HepG2 (cell line): Measurements from ENCODE around the gene PLA2G4F. TPM values are rescaled to one million over a fixed set of nuclear protein-coding genes. Genes with fewer than 3 reads are reported as not detected.
A peak's percentile ranks its signal among the peaks of the same experiment; 100 is the strongest.

Source experiments
- ATAC-seq: fragments of 200-7000 bp; cut with Tn5 transposase; 3 replicates; pipeline ENCODE4 v1.9.1; 2020; ENCODE audit warnings: mild to moderate bottlenecking, moderate library complexity
- BruUV-seq: library from RNA; stranded (reverse); fragments of 400-500 nt; replicated peaks from 2 replicates; lab custom pipeline; 2021; lab: Mats Ljungman, UMichigan
- CTCF ChIA-PET: fragments of 300-600 bp; formaldehyde crosslinking; extraction: SDS; loops from one replicate; lab custom pipeline; 2021; ENCODE audit warnings: low total read pairs, inconsistent platforms, low intra/inter-chr PET ratio; lab: Yijun Ruan, JAX
- POLR2A ChIA-PET: fragments of 350-600 bp; sonication (Branson Sonifier 250); formaldehyde crosslinking; loops from one replicate; lab custom pipeline; 2020; ENCODE audit warnings: antibody characterized with exemption, inconsistent platforms; lab: Yijun Ruan, JAX
- DNase-seq: peaks from one replicate; pipeline ENCODE4 v3.0.0-alpha.2; 2015; ENCODE audit warnings: low spot score
- FAIRE-seq: peaks from 3 replicates; lab custom pipeline; 2011; peaks lifted over from hg19 to GRCh38; lab: Jason Lieb, UNC
- H2AFZ ChIP-seq: one replicate; pipeline ENCODE4 v1.6.1; 2011; ENCODE audit warnings: low read length, inconsistent platforms
- H3K27ac ChIP-seq: fragments of 300-600 bp; 3 replicates; pipeline ENCODE4 v1.8.0; 2011; ENCODE audit warnings: mixed run types, mild to moderate bottlenecking, mixed read lengths, low read length, inconsistent platforms; ENCODE audit not compliant: insufficient read depth; ENCODE audit errors: extremely low read length
- H3K27me3 ChIP-seq, 2 experiments: fragments of 200-600 bp in 1 of 2; 2 replicates in 1 of 2; 3 replicates in 1 of 2; pipeline versions ENCODE4 v1.6.0 to v1.8.0; 2011; ENCODE audit warnings: low read length in 2 of 2, mild to moderate bottlenecking in 2 of 2, moderate library complexity in 2 of 2, inconsistent platforms in 1 of 2; ENCODE audit not compliant: insufficient read depth in 2 of 2, control insufficient read depth in 1 of 2
- H3K36me3 ChIP-seq, 2 experiments: fragments of 200-600 bp in 1 of 2; replicated peaks in 1 of 2; 2 replicates in 1 of 2; 3 replicates in 1 of 2; pipeline versions ENCODE4 v1.5.1 to v1.8.0; 2011; ENCODE audit warnings: low read length in 2 of 2, inconsistent platforms in 1 of 2; ENCODE audit not compliant: insufficient read depth in 2 of 2, control insufficient read depth in 1 of 2
- H3K4me1 ChIP-seq: 2 replicates; pipeline ENCODE4 v1.5.1; 2012; ENCODE audit warnings: low read length, inconsistent platforms; ENCODE audit not compliant: insufficient read depth
- H3K4me2 ChIP-seq: 2 replicates; pipeline ENCODE4 v1.6.0; 2011; ENCODE audit warnings: low read depth, low read length, inconsistent platforms
- H3K4me3 ChIP-seq, 3 experiments: fragments of 200-600 bp in 1 of 3; sonication (generic), shearing (Covaris generic) in 1 of 3; replicated peaks in 1 of 3; 2 replicates each; pipeline ENCODE4 v1.5.1; 2011 to 2016; ENCODE audit warnings: low read length in 3 of 3, inconsistent platforms in 2 of 3, low read depth in 2 of 3, mild to moderate bottlenecking in 2 of 3, control low read depth in 1 of 3, mixed read lengths in 1 of 3; ENCODE audit not compliant: insufficient read depth in 1 of 3
- H3K79me2 ChIP-seq: one replicate; pipeline ENCODE4 v1.6.1; 2011; ENCODE audit warnings: low read length, inconsistent platforms; ENCODE audit not compliant: insufficient read depth
- H3K9ac ChIP-seq: 2 replicates; pipeline ENCODE4 v1.6.0; 2011; ENCODE audit warnings: mild to moderate bottlenecking, low read depth, low read length, inconsistent platforms; ENCODE audit not compliant: insufficient read depth
- H3K9me3 ChIP-seq: 2 replicates; pipeline ENCODE4 v1.5.1; 2012; ENCODE audit warnings: mild to moderate bottlenecking, low read length
- H4K20me1 ChIP-seq: 2 replicates; pipeline ENCODE4 v1.6.0; 2011; ENCODE audit warnings: inconsistent platforms, mild to moderate bottlenecking, low read length, moderate library complexity; ENCODE audit not compliant: insufficient read depth
- FIP1L1 ChIP-seq: fragments of 200-400 bp; formaldehyde crosslinking; IDR thresholded peaks from 2 replicates; pipeline ENCODE4 v1.6.1; 2018; ENCODE audit warnings: low read depth, mild to moderate bottlenecking, low read length, moderate library complexity, borderline replicate concordance; ENCODE audit not compliant: insufficient read depth
- MYC ChIP-seq: sonication (generic); formaldehyde crosslinking; IDR thresholded peaks from 2 replicates; pipeline ENCODE4 v1.9.0; 2021; ENCODE audit warnings: missing genetic modification reagents, borderline replicate concordance
- NFKBIZ ChIP-seq: IDR thresholded peaks from 2 replicates; pipeline ENCODE4 v1.6.1; 2018; ENCODE audit warnings: missing genetic modification reagents, missing compliant biosample characterization
- PAF1 ChIP-seq: IDR thresholded peaks from 2 replicates; pipeline ENCODE4 v1.6.1; 2016; ENCODE audit warnings: missing genetic modification reagents, missing compliant biosample characterization
- RARA ChIP-seq: IDR thresholded peaks from 2 replicates; pipeline ENCODE4 v1.6.1; 2016; ENCODE audit warnings: missing genetic modification reagents, missing compliant biosample characterization
- SMAD3 ChIP-seq: sonication (generic); formaldehyde crosslinking; IDR thresholded peaks from 2 replicates; pipeline ENCODE4 v1.4.0; 2020; ENCODE audit warnings: missing genetic modification reagents
- SP4 ChIP-seq: sonication (generic); formaldehyde crosslinking; IDR thresholded peaks from 2 replicates; pipeline ENCODE4 v1.8.1; 2023; ENCODE audit warnings: mild to moderate bottlenecking, missing genetic modification reagents
- ZNF160 ChIP-seq: sonication (generic); formaldehyde crosslinking; IDR thresholded peaks from 2 replicates; pipeline ENCODE4 v1.8.0; 2022; ENCODE audit warnings: mild to moderate bottlenecking, inconsistent platforms, missing genetic modification reagents
- ZNF572 ChIP-seq: sonication (generic); formaldehyde crosslinking; IDR thresholded peaks from 2 replicates; pipeline ENCODE4 v1.5.1; 2020; ENCODE audit warnings: mild to moderate bottlenecking, missing genetic modification reagents
- ZNF614 ChIP-seq: IDR thresholded peaks from 2 replicates; pipeline ENCODE4 v1.6.1; 2018; ENCODE audit warnings: missing biosample characterization, missing genetic modification reagents, inconsistent platforms, borderline replicate concordance
- ZNF670 ChIP-seq: sonication (generic); formaldehyde crosslinking; IDR thresholded peaks from 2 replicates; pipeline ENCODE4 v1.8.0; 2022; ENCODE audit warnings: mild to moderate bottlenecking, missing genetic modification reagents, borderline replicate concordance
- WGBS: methylation state at CpG from one replicate; pipeline ENCODE4 v1.1.6; 2017; ENCODE audit warnings: low lambda C conversion rate; 5-methylcytosine and 5-hydroxymethylcytosine counted together
- in situ Hi-C: cut with HindIII; loops from 2 replicates; pipeline ENCODE4 v1.10.0; 2017; ENCODE audit warnings: low pct_unique_long_range_greater_than_20kb; ENCODE audit not compliant: extremely low pct_ligation_motif_present
- intact Hi-C: fragments of 100-400 bp; cut with micrococcal nuclease; formaldehyde crosslinking; loops from one replicate; pipeline ENCODE4 v1.10.0; 2022; ENCODE audit not compliant: unreplicated experiment
- polyA plus RNA-seq, 8 experiments: library from polyadenylated mRNA; depleted of rRNA in 3 of 8; stranded (reverse) in 7 of 8; unstranded in 1 of 8; fragments of >200 nt; fragmentation: Illumina TruSeq in 4 of 8; extraction: Trizol in 4 of 8; gene quantifications; 2 replicates each; pipeline versions ENCODE4 v1.2.1 to v1.2.3, GENCODE V29; 2011 to 2016; ENCODE audit warnings: low read depth in 4 of 8, missing spikeins in 1 of 8, mixed read lengths in 1 of 8; ENCODE audit not compliant: insufficient read depth in 1 of 8
- total RNA-seq, 5 experiments: library from RNA; depleted of rRNA; stranded (reverse); fragments of >200 nt; fragmentation: Illumina TruSeq; extraction: Trizol; gene quantifications; 2 replicates each; pipeline ENCODE4 v1.2.3, GENCODE V29; 2016; ENCODE audit warnings: low read depth in 1 of 5
- TF ChIP-seq, protein P1 (sequence below): IDR thresholded peaks from 2 replicates; pipeline ENCODE4 v1.6.1; 2016; ENCODE audit warnings: missing compliant biosample characterization, missing genetic modification reagents, borderline replicate concordance
- TF ChIP-seq, protein P2 (sequence below): fragments of 450-650 bp; IDR thresholded peaks from 2 replicates; pipeline ENCODE4 v1.6.1; 2017; ENCODE audit warnings: mild to moderate bottlenecking
- TF ChIP-seq, protein P3 (sequence below): sonication (generic); formaldehyde crosslinking; IDR thresholded peaks from 2 replicates; pipeline ENCODE4 v1.8.1; 2023; ENCODE audit warnings: missing genetic modification reagents, mild to moderate bottlenecking, borderline replicate concordance
- TF ChIP-seq, protein P4 (sequence below): sonication (generic); formaldehyde crosslinking; IDR thresholded peaks from 2 replicates; pipeline ENCODE4 v1.4.0; 2020; ENCODE audit warnings: missing genetic modification reagents, borderline replicate concordance

The PLA2G4F gene
- total and polyA plus RNA-seq, 2 of the 13 experiments (the other 11 are each of a cell fraction or from before 2014, with no cell fraction given) = 0.07 TPM; not detected in 1

DNA sequence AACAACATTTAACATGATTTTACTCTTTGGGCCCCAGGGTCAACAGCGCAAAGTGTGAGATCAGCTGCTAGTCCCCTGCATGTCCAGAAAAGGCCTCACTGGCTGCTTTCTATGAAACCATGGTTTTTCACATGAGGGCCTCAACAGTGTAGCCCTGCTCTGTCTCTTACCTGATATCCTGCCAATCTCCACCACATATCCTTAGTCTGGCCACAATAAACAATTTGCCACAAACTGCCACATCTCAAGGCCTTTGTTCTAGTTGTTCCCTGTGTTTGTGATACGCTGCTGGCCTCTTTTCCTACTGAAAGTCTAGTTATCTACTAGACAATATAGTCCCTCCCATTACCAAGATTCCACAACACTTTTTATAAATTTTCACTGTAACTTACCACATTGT lies 33.9 kb upstream of the PLA2G4F start:
- ATAC-seq (no peak), FAIRE-seq (no peak), DNase-seq (no peak)
- Histone ChIP-seq H3K9me3 (no peaks in the 10 kb centered on the region), H3K4me1 (peaks cover 37% of the 10 kb centered on the region), H3K27ac (no peak overlapping the region), H3K79me2 (no peaks in the 10 kb centered on the region), H4K20me1 (no peaks in the 10 kb centered on the region), H3K27me3 (no peaks in the 10 kb centered on the region; a peak in 1 of 5 replicates), H3K4me3 (no peak overlapping the region), H3K36me3 (peaks cover 6 to 39% of the 10 kb centered on the region in 2 experiments), H3K4me2 (no peak overlapping the region), H2AFZ (no peak overlapping the region), H3K9ac (no peak overlapping the region)
- in situ Hi-C loops = no loop called here
- BruUV-seq = TSS peak; percentile 12
- intact Hi-C loops = no loop called here
- 92% methylated on average over 2 of the region's 2 CpGs for whole genome bisulfite sequencing
- ChIA-PET CTCF (no interaction called here), POLR2A (no interaction called here)
- TF ChIP-seq ZNF160 (CRISPR knock-in tag) (no peak), SP4 (CRISPR knock-in tag) (no peak), RARA (CRISPR knock-in tag) (no peak), MYC (no peak), ZNF670 (no peak), ZNF572 (CRISPR knock-in tag) (no peak), SMAD3 (no peak), PAF1 (CRISPR knock-in tag) (no peak), FIP1L1 (no peak), ZNF614 (CRISPR knock-in tag) (no peak), NFKBIZ (no peak)
- TF ChIP-seq, protein P1, sequence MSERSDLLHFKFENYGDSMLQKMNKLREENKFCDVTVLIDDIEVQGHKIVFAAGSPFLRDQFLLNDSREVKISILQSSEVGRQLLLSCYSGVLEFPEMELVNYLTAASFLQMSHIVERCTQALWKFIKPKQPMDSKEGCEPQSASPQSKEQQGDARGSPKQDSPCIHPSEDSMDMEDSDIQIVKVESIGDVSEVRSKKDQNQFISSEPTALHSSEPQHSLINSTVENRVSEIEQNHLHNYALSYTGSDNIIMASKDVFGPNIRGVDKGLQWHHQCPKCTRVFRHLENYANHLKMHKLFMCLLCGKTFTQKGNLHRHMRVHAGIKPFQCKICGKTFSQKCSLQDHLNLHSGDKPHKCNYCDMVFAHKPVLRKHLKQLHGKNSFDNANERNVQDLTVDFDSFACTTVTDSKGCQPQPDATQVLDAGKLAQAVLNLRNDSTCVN (CRISPR knock-in tag) = no peak
- TF ChIP-seq, protein P2, sequence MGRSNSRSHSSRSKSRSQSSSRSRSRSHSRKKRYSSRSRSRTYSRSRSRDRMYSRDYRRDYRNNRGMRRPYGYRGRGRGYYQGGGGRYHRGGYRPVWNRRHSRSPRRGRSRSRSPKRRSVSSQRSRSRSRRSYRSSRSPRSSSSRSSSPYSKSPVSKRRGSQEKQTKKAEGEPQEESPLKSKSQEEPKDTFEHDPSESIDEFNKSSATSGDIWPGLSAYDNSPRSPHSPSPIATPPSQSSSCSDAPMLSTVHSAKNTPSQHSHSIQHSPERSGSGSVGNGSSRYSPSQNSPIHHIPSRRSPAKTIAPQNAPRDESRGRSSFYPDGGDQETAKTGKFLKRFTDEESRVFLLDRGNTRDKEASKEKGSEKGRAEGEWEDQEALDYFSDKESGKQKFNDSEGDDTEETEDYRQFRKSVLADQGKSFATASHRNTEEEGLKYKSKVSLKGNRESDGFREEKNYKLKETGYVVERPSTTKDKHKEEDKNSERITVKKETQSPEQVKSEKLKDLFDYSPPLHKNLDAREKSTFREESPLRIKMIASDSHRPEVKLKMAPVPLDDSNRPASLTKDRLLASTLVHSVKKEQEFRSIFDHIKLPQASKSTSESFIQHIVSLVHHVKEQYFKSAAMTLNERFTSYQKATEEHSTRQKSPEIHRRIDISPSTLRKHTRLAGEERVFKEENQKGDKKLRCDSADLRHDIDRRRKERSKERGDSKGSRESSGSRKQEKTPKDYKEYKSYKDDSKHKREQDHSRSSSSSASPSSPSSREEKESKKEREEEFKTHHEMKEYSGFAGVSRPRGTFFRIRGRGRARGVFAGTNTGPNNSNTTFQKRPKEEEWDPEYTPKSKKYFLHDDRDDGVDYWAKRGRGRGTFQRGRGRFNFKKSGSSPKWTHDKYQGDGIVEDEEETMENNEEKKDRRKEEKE = no peak
- TF ChIP-seq, protein P3, sequence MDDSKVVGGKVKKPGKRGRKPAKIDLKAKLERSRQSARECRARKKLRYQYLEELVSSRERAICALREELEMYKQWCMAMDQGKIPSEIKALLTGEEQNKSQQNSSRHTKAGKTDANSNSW (CRISPR knock-in tag) = no peak
- TF ChIP-seq, protein P4, sequence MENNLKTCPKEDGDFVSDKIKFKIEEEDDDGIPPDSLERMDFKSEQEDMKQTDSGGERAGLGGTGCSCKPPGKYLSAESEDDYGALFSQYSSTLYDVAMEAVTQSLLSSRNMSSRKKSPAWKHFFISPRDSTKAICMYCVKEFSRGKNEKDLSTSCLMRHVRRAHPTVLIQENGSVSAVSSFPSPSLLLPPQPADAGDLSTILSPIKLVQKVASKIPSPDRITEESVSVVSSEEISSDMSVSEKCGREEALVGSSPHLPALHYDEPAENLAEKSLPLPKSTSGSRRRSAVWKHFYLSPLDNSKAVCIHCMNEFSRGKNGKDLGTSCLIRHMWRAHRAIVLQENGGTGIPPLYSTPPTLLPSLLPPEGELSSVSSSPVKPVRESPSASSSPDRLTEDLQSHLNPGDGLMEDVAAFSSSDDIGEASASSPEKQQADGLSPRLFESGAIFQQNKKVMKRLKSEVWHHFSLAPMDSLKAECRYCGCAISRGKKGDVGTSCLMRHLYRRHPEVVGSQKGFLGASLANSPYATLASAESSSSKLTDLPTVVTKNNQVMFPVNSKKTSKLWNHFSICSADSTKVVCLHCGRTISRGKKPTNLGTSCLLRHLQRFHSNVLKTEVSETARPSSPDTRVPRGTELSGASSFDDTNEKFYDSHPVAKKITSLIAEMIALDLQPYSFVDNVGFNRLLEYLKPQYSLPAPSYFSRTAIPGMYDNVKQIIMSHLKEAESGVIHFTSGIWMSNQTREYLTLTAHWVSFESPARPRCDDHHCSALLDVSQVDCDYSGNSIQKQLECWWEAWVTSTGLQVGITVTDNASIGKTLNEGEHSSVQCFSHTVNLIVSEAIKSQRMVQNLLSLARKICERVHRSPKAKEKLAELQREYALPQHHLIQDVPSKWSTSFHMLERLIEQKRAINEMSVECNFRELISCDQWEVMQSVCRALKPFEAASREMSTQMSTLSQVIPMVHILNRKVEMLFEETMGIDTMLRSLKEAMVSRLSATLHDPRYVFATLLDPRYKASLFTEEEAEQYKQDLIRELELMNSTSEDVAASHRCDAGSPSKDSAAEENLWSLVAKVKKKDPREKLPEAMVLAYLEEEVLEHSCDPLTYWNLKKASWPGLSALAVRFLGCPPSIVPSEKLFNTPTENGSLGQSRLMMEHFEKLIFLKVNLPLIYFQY (CRISPR knock-in tag) = no peak
